GM12892 (cell line): Measurements from ENCODE around the gene SLC25A39.

Experiments
- POLR2A ChIP-seq: IDR thresholded peaks from 2 replicates; pipeline ENCODE4 v1.6.1; 2011; ENCODE audit warnings: low read depth, low read length, control low read depth
- POLR2AphosphoS5 ChIP-seq: IDR thresholded peaks from 2 replicates; pipeline ENCODE4 v1.6.1; 2011; ENCODE audit warnings: low read depth, low read length, control low read depth
- TAF1 ChIP-seq: IDR thresholded peaks from 2 replicates; pipeline ENCODE4 v1.6.1; 2011; ENCODE audit warnings: low read depth, mild to moderate bottlenecking, control low read depth, low read length, borderline replicate concordance

GRCh38 chr17:44367231-44367979, 42.8 kb upstream of the SLC25A39 start:
- TF ChIP-seq POLR2AphosphoS5 (no peak), POLR2A (no peak), TAF1 (no peak)
